Stimulated activated CD4-positive, alpha-beta T cell treated with anti-CD3 and anti-CD28 coated beads, Interleukin-1b, Interleukin-23, amount 100 ng/mL, for 1 hour (primary cell): ENCODE results near the gene INTU.
"Not testable (repeated sequence)": the region's sequence is repeated elsewhere in the genome, so short reads cannot be mapped to it uniquely, and the experiment has no call there.

Experiments used
- DNase-seq, 2 donors: peaks; one replicate each; pipeline ENCODE4 v3.0.0-alpha.2; 2020; ENCODE audit warnings: low read depth in 2 of 2

Gene INTU

DNA sequence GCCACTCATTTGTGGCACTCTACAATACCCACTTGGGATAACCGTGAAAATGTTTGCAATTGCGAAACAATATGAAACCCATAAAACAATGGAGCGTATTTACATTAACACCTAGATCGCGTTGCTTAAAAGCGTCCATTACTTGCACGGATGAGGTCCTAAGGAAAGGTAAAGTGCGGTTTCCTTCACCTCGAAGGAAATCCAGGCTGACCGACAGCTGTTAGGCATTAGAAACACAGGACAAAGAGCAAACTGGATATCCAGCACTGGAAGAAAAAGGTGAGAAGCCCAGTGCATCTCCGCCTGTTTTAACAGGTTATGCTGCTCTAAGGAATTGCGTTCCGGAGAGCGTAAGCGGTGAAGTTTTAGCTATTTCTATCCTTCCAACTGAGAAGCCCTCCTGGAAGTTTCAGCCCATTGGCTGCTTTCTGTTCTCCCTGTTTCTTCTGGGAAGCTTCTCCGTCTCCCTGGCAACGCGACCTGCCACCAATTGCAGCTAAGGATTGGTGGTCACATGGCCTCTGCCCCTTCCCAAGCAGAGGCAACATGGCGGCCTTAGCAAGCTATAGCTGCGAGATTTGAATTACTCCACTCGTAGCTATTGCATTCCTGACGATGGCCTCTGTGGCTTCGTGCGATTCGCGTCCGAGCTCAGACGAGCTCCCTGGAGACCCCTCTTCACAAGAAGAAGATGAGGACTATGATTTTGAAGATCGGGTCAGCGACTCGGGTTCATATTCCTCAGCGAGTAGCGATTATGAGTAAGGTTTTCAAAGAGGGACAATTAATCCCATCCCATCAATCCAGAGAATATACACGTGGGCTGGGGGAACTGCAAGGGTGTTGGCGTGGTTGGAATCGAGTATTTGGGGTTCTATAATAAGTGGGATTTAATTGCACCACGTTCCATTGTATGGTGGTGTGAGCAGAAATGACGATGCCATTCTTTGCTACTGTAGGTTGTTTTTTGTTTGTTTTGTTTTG is at the start of gene INTU:
INTU (plus strand) TSS at position 538 of the 984 bp plus-strand sequence; CDS start at position 616, 78 bp downstream.
- DNase-seq = no peak

DNA sequence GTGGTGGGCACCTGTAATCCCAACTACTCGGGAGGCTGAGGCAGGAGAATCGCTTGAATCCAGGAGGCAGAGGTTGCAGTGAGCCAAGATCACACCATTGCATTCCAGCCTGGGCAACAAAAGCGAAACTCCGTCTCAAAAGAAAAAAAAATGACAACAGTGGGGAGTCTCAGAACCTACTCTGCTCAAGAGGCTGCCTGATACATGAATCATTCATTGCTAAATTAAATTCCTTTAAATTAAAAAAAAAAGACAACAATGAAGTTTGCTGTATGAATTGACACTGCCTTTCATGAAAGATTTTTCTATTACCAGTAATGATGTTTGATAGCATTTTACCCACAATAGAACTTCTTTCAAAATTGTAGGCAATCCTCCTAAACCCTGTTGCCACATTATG is 46.3 kb upstream of the INTU start:
- not testable (repeated sequence) for DNase-seq

DNA sequence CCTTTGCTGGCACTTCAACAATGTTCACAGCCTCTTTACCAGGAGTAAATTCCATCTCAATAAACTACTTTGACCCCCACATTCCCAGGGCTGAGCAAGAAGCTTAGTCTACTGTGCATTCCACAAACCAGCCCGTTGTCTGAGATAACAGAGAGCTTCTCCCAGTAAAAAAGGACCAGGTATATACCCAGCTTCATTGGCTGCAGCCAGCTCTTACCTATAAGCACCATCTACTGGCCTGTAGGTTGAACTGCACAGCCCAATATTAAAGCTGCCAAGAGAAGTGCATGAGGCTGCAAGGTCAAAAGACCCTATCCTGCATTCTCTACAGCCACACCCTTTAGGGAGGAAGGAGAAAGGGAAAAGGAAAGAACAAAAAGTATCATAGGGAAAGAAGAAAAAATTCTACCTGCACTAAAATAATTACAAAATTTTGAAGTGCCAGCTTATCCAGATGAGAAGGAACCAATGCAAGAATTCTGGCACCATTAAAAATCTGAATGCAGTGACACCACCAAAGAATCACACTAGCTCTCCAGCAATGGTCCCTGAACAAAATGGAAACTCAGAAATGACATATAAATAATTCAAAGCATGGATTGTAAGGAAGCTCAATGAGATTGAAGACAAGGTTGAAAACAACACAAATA is 45.7 kb upstream of the INTU start:
- no peak for DNase-seq

DNA sequence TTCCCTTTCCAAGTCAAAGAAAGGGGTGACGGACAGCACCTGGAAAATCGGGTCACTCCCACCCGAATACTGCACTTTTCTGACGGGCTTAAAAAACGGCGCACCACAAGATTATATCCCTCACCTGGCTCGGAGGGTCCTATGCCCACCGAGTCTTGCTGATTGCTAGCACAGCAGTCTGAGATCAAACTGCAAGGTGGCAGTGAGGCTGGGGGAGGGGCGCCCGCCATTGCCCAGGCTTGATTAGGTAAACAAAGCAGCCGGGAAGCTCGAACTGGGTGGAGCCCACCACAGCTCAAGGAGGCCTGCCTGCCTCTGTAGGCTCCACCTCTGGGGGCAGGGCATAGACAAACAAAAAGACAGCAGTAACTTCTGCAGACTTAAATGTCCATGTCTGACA is 43.6 kb upstream of the INTU start:
- DNase-seq = not testable (repeated sequence)

DNA sequence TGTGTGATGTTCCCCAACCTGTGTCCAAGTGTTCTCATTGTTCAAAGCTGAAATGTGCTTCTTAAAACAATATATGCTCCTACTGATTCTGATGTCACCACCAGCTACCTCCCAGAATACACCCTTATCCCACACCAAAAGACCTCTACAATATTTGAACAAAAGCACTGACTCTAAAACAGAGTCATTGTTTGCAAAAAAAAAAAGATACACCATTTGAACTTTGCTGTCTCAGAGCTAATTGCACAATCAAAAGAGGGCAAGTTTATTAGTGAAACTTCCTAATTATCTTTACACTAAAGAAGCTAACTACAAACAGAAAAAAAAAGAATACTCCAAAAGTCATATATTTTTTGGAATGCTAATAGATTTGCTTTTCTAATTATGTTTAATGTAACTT is 34.1 kb upstream of the INTU start:
- no peak for DNase-seq

DNA sequence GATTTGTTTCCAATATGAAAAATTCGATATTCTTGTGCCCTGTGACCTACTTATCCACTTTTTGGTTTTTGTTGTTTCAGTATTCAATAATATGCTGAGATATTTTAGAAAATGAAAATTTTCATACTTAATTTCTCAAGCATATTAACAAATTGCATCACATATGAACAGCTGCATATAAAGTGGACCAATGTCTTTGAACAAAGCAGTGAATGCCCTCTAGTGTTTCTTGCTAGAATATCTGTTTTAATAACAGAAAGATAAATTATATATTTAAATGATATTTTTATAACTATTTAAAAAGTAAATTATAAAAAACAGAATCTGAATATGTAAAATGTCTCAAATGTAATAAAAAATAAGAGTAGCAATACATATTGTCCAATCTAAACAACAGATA is 31.7 kb upstream of the INTU start:
- no peak for DNase-seq

DNA sequence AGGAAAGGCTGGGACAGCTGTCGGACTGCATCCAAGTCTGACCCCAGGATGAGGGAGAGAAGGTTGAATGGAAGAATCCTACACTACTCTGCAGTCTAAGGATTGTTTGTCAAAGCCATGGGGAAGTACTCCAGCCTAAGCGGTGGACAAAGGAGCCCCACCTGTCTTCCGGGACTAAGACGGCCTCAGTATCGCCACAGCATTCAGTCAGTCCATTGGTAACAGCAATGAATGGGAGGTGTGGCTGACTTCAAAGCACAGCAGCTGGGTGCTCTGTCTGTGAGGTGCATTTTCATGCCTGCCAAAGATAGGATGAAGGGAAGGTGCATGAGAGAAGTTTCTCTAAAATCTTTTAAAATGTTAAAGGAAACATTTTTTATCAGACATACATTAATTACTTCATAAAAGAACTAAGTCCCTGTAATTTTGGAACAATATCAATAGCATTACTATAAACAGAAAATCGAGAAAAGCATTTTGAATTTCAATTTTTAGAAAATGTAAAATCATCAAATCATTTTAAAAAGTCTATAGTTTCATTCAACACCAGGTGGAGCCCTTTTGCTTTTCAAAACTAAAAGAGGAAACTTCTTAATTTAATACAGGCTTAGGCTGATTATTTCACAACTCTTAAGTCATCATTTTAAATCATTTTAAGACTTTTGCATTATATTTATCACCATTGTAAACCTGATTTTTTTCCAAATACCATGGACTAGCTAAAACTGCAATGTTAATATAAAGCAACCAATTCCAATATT is 27.6 kb upstream of the INTU start:
- DNase-seq = no peak

DNA sequence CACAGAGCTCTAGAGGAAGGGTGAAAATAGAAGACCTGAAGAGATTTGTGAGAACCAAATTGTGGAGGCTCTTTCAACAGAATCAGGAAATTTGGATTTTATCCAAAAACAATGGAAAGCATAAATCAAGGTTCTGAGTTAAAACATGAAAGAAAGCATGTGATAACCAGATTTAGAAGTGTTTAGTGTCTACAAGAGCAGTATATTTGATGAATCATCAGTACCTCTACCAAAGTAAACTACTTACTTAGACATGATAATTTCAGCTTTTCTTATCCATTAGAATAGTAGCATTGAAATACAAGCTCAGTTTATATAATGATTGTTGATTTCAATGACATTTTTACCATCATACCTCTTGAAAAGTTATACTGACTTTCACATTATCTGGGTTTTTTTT is 25.9 kb upstream of the INTU start:
- DNase-seq = no peak

DNA sequence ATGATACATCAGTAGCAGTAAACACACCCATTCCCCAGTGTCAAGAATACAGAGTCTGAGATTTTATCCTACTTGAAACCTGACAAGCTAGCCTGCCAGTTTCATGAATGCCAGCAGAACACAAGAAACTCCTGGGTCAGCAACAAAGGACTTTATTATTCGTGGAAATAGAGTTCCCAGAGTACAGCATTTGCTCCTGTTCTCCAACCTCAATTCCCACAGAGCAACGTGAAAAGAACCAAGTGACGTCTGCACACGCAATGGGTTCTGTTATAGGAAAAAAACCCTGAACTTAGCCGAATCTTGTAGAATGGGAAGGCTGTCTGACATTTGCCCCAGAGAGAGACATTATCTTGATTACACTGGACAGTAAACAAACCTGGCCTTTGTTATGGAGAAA is 23.3 kb upstream of the INTU start:
- no peak for DNase-seq

DNA sequence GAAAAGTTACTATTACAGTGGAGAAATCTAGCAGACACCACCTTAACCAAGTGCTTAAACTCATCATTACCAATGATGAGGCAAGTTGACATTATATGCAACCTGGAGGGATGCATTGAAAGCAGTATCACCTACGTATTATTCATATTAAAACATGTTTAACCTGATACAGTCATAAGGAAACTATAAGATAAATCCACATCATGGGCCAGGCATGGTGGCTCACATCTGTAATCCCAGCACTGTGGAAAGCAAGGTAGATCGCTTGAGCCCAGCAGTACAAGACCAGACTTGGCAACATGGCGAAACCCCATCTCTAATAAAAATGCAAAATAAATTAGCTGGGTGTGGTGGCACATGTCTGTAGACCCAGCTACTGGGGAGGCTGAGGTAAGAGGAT is 22.3 kb upstream of the INTU start:
- no peak for DNase-seq

DNA sequence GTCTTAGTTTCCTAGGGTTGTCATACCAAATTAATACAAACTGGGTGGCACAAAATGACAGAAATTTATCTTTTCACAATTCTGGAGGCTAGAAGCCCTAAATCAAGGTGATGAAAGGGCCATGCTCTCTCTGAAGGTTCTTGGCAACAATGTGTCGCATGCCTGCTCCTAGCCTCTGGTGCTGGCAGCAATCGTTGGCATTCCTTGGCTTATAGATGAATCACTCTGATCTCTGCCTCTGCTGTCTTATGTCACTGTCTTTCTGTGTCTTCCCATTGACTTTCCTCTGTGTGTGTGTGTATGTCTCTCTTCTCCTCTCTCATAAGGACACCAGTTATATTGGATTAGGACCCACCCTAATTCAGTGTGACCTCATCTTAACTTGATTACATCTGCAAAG is 15.9 kb upstream of the INTU start:
- DNase-seq = no peak

DNA sequence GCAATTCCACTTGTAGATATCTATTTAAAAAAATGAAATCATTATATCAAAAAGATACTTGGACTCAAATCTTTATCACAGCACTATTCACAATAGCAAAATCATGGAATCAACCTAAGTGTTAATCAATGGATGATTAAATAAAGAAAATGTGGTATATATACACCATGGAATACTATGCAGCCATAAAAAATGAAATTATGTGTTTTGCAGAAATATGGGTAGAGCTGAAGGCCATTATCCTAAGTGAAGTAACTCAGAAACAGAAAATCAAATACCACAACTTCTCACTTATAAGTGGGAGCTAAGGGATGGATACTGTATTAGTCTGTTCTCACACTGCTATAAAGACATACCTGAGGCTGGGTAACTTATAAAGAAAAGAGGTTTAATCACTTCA is 14.3 kb upstream of the INTU start:
- no peak for DNase-seq

DNA sequence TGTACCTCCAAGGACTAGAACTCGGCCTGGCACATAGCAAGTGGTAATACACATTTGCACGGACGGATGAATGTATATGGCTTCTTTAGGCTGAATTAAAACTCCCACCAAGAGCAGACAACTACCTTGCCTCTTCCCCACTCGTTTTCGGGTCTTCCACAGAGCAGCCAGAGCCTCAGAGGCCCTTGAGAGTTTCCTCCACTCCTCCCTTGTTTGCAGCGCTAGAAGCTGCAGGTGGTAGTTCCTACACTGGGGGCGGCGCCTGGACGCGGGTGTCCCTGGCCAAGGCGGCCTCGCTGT is 10.2 kb upstream of the INTU start:
- DNase-seq = no peak

DNA sequence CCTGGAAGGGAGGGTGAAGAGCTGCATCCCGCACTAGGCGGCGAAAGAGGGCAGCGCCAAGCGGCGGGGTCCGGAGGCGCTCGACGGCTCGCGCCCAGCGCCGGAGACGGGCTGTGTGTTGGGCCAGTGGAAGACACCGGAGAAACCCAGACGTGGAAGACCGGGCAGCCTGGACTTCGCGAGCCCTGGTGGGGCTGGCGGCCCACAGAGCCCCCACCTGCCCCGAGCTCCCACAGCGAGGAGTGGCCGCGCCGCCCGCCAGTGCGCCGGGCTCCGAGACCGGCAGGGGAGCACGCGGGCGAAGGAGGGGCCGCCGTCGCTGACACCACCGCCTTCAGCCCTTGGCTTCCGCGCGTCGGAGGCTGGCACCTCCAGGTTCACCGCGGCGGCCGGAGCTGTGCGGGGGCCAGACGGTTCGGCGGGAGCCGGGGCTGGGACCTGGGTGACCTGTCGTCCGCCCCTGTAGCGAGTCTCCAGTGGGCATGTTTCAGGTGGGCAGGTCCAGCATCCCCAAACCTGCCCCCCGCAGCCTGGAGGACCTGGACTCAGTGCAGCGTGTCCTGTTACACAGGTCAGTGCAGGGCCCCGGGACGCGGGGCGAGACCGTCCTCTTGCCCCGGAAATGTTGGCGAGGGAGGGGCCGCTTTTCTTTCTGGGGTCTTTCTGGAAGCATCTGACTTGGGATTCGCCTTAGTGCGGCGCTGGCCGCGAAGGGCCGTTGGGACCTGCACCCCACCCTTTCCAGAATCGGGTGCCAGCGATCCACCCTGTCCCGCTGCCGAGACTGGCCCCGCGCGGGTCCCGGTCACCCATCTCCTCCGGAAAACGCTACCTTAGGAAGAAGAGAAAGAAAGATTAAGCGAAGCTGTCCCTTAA is 9.6 kb upstream of the INTU start:
- DNase-seq = no peak

DNA sequence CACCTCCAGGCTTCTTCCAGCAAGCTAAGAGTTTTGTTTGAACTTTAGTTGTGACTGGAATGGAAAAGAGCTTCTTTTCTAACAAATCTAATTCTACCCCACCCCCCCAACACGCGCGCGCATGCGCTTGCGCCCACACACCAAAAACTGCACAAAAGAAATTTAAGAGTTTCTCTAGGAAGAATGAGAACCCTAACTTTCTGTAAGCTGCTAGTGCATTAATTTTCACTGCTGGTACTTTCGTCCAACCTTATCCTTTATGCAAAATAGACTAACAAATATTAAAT is 9.0 kb upstream of the INTU start:
- no peak for DNase-seq

DNA sequence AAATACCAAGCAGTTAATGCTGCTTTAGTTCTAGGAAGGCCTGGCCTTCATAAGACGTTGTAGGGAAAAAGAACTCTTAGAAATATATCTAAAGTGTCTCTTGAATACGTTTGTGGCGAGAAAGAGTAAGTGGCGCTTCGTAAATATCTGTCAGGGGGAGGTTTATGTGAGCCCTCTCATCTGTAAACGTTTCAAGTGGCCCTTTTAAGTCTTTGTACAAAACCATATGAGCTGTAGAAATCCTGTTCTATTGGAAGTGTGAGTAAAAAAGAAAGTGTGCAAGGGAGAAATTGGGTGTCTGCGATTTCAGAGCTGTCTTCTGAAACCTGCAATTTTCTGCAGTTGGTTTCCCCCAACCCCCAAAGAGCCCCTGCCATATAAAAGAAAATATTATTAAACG is 8.6 kb upstream of the INTU start:
- no peak for DNase-seq

DNA sequence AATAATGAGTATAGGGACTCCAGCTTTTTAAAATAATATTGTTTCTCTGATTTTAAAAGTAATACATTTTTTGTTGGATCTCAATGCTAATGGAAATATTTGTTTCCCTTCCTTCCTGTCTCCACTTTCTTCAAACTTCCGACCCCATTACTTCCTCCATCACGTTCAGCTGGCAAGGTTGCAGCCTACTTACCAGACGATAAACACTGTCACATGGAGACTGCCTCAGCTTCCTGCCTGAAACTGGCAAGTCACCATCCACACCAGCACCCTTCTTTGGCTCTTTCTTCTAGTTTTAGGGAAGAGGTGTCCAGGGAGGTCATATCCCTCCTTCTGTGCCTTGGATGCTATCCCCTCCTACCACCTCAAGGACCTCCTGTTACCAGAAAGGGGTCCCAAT is 3.4 kb upstream of the INTU start:
- no peak for DNase-seq

DNA sequence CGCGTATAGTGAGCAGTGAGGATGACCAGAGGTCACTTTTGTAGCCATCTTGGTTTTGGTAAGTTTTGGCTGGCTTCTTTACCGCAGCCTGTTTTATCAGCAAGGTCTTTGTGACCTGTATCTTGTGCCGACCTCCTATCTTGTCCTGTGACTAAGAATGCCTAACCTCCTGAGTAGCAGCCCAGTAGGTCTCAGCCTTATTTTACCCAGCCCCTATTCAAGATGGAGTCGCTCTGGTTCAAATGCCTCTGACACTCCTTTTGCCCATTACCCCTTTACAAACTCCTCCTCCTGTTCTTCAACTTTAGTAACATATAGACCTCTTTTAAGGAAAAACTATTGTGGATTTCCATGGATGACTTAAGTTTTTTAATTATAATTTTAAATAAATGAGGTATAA is 2.6 kb upstream of the INTU start:
- no peak for DNase-seq

DNA sequence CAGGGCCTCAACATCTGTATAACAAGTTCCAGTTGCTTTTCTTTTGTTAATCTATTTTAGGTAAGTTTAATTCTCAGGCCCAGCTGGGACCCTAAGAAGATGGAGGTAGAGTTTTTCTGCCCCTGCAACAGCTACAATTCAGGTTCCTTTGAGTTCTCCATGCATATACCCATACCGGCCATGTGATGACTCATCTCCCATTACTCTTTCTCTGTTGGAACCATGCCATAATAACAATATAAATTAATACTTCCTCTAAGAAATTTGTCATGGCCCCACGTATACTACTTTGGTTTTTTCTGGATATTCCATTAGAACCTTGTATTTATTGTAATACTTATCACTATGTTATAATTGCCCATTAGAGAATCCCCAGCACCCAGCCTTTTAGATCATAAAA is 1.3 kb upstream of the INTU start:
- no peak for DNase-seq

DNA sequence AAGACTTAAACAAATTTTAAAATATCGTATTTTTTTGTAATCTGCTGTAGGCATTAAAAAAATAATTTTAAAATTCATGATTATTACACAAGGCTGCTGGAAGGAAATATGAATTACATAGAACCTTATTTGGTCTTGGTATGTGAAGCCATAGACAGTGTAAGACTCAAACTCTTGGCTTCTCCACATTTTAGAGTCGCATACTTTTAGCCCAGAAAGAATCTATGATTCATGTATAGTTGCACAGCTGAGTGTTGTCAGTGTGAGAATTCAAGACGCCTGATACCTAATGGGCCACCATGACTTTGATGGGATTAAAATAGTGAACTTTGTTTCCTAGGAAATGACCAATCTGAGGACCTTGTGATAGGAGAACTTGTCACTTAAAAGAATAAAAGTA is 1.4 kb downstream of the INTU start:
- no peak for DNase-seq

DNA sequence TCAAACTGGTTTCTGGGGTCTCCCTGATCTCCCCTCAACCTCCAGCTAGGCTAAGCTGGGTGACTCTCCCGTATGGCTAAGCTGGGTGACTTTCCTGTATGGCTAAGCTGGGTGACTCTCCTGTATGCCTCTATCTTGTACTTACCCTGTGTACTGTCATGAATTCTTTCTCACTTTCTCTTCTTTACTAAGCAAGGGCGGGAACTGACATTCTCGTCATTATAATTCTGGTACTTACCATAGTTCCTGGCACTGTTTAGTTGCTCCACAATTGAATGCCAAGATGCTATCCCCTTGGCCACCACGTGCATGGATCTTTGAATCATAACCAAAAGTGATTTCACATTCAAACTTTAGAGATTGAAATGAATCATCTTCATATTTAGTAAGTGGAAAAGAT is 8.8 kb downstream of the INTU start:
- no peak for DNase-seq

DNA sequence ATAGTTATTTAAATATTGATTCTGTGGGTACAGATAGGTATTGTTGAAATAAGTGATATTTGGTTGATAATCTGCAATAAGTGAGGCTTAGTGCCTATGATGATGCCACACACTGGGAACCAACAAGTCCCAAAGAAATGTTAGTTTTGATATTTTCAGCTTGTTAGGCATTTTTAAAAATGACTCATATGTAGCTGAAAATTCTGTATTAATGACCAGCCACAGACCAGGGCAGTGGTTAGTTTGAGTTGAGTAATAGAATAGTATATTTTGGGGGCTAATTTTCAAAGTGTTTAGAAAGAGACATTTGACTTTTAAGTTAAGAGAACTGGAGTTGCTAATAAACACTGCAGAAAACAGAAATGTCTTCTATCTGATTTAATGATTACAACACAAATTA is 9.4 kb downstream of the INTU start:
- DNase-seq = no peak
